Endodermal cell (in vitro differentiated cells): ENCODE results near the gene ARHGEF3. TPM values are rescaled to one million over a fixed set of nuclear protein-coding genes. Genes with fewer than 3 reads are reported as not detected.

ENCODE experiments used
- DNase-seq: peaks from one replicate; pipeline ENCODE4 v3.0.0-alpha.2; 2017
- H3K27ac ChIP-seq: 2 replicates; pipeline ENCODE4 v1.5.1; 2013; ENCODE audit warnings: mild to moderate bottlenecking, low read depth, low read length, moderate library complexity
- H3K27me3 ChIP-seq: 2 replicates; pipeline ENCODE4 v1.6.1; 2013; ENCODE audit warnings: mild to moderate bottlenecking, low read length, moderate library complexity; ENCODE audit not compliant: insufficient read depth, control insufficient read depth, poor library complexity, severe bottlenecking
- H3K36me3 ChIP-seq: 2 replicates; pipeline ENCODE4 v1.7.0; 2013; ENCODE audit warnings: mild to moderate bottlenecking, low read length, moderate library complexity; ENCODE audit not compliant: control insufficient read depth, insufficient read depth
- H3K4me1 ChIP-seq: one replicate; pipeline ENCODE4 v1.7.0; 2013; ENCODE audit warnings: low read length; ENCODE audit not compliant: control insufficient read depth, insufficient read depth
- H3K4me3 ChIP-seq: 2 replicates; pipeline ENCODE4 v1.5.1; 2013; ENCODE audit warnings: mild to moderate bottlenecking, low read length, moderate library complexity
- H3K9ac ChIP-seq: 2 replicates; pipeline ENCODE4 v1.6.1; 2013; ENCODE audit warnings: mild to moderate bottlenecking, low read length, moderate library complexity; ENCODE audit not compliant: poor library complexity, severe bottlenecking; ENCODE audit errors: extremely low read depth
- H3K9me3 ChIP-seq: 2 replicates; pipeline ENCODE4 v1.6.1; 2013; ENCODE audit warnings: mild to moderate bottlenecking, low read length, moderate library complexity; ENCODE audit not compliant: control insufficient read depth
- H3K27ac Mint-ChIP-seq: 2 replicates; pipeline ENCODE4 v1.8.0; 2020; ENCODE audit warnings: mixed read lengths
- H3K27me3 Mint-ChIP-seq: 2 replicates; pipeline ENCODE4 v1.8.0; 2021; ENCODE audit warnings: mild to moderate bottlenecking, mixed read lengths; ENCODE audit not compliant: insufficient read depth
- H3K36me3 Mint-ChIP-seq: 2 replicates; pipeline ENCODE4 v1.8.0; 2020; ENCODE audit warnings: low read depth, mixed read lengths
- H3K4me1 Mint-ChIP-seq: 2 replicates; pipeline ENCODE4 v1.8.0; 2020; ENCODE audit warnings: mixed read lengths
- H3K4me3 Mint-ChIP-seq: 2 replicates; pipeline ENCODE4 v1.8.0; 2020; ENCODE audit warnings: mild to moderate bottlenecking, moderate library complexity, mixed read lengths
- H3K9me3 Mint-ChIP-seq: 2 replicates; pipeline ENCODE4 v1.8.0; 2020; ENCODE audit warnings: mild to moderate bottlenecking, mixed read lengths
- WGBS, 2 experiments: methylation state at CpG; one replicate each; pipeline versions ENCODE4 v1.1.5 to v1.1.7; 2013; ENCODE audit warnings: missing lambda C conversion rate in 2 of 2, mixed read lengths in 1 of 2; ENCODE audit not compliant: insufficient coverage in 1 of 2, insufficient read length in 1 of 2; 5-methylcytosine and 5-hydroxymethylcytosine counted together
- total RNA-seq, 2 donors: library from RNA; stranded (reverse); fragmentation: NEBNext Ultra II Directional in 1 of 2; extraction: Animal tissue kit (Norgen Biotek cat#: 25700) in 1 of 2; gene quantifications; 2 replicates in 1 of 2; 3 replicates in 1 of 2; pipeline ENCODE4 v1.2.1, GENCODE V29; 2021
- TF ChIP-seq, protein P1 (sequence below): fragments of 200-600 bp; sonication (generic); conservative IDR thresholded peaks from 2 replicates; pipeline ENCODE4 v1.5.0; 2021; ENCODE audit warnings: antibody characterized with exemption, mild to moderate bottlenecking

The ARHGEF3 gene
- total RNA-seq, 2 donors from 2014 or later, result 12.7 to 14.1 TPM

DNA sequence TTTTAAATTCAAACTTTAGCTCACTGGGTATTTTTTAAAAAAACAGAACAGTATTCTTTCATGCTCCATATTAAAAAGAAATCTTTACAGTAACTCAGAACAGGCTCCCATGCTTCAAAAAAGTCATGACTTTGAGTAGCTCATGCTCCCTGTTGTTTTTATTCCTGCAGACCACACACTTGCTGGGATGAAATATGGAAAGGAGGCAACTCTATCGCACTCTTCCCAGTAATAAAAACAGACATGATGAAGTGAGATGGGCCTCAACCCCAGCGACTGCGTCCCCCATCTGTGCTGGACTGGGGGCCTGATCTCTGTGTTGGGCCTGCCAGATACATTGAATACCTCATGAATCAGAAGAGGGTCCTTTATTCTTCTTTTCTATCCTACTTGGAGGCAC, 58.9 kb downstream of the ARHGEF3 start:
- Mint-ChIP-seq H3K4me3 (no peak overlapping the region), H3K27me3 (no peaks in the 10 kb centered on the region), H3K4me1 (no peaks in the 10 kb centered on the region), H3K9me3 (no peaks in the 10 kb centered on the region), H3K36me3 (peaks cover 30% of the 10 kb centered on the region), H3K27ac (no peak overlapping the region)
- 95 to 100% methylated on average over 3 of the region's 3 CpGs for WGBS, 2 experiments
- Histone ChIP-seq H3K9ac (no peak overlapping the region), H3K4me3 (no peak overlapping the region), H3K27ac (no peak overlapping the region), H3K36me3 (peaks cover 30% of the 10 kb centered on the region), H3K27me3 (no peaks in the 10 kb centered on the region), H3K4me1 (no peaks in the 10 kb centered on the region), H3K9me3 (no peaks in the 10 kb centered on the region)
- TF ChIP-seq, protein P1, sequence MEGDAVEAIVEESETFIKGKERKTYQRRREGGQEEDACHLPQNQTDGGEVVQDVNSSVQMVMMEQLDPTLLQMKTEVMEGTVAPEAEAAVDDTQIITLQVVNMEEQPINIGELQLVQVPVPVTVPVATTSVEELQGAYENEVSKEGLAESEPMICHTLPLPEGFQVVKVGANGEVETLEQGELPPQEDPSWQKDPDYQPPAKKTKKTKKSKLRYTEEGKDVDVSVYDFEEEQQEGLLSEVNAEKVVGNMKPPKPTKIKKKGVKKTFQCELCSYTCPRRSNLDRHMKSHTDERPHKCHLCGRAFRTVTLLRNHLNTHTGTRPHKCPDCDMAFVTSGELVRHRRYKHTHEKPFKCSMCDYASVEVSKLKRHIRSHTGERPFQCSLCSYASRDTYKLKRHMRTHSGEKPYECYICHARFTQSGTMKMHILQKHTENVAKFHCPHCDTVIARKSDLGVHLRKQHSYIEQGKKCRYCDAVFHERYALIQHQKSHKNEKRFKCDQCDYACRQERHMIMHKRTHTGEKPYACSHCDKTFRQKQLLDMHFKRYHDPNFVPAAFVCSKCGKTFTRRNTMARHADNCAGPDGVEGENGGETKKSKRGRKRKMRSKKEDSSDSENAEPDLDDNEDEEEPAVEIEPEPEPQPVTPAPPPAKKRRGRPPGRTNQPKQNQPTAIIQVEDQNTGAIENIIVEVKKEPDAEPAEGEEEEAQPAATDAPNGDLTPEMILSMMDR, result no peak
- DNase-seq, result no peak

DNA sequence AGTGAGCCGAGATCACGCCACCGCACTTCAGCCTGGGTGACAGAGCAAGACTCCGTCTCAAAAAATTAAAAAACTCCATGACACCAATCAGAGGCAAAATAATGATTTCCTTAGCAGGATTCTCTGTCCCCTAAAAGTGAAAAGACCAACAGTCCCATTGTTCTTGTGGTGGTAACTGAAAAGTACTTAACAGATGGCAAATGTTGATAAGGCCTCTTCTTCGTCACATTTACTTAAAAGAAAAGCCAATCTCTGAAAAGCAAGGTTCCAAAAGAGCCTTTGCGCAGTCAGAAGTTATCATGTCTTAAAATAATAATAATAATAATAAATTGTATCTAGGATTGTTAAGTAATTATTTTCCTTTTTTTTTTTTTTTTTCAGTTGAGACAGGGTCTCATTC, 62.7 kb downstream of the ARHGEF3 start:
- no peak overlapping the region for H3K9ac ChIP-seq
- no peaks in the 10 kb centered on the region for H3K9me3 Mint-ChIP-seq
- no peak overlapping the region for H3K27ac ChIP-seq
- H3K27me3 Mint-ChIP-seq, result no peaks in the 10 kb centered on the region
- no peaks in the 10 kb centered on the region for H3K27me3 ChIP-seq
- H3K4me1 ChIP-seq, result no peaks in the 10 kb centered on the region
- H3K27ac Mint-ChIP-seq, result no peak overlapping the region
- H3K4me3 ChIP-seq, result no peak overlapping the region
- TF ChIP-seq, protein P1, result no peak
- H3K4me3 Mint-ChIP-seq, result no peak overlapping the region
- 95 to 100% methylated on average over 3 to 5 of the region's 6 CpGs for WGBS, 2 experiments
- peaks cover 38% of the 10 kb centered on the region for H3K36me3 ChIP-seq
- H3K9me3 ChIP-seq, result no peaks in the 10 kb centered on the region
- no peak for DNase-seq
- peaks cover 33% of the 10 kb centered on the region for H3K36me3 Mint-ChIP-seq
- no peaks in the 10 kb centered on the region for H3K4me1 Mint-ChIP-seq

DNA sequence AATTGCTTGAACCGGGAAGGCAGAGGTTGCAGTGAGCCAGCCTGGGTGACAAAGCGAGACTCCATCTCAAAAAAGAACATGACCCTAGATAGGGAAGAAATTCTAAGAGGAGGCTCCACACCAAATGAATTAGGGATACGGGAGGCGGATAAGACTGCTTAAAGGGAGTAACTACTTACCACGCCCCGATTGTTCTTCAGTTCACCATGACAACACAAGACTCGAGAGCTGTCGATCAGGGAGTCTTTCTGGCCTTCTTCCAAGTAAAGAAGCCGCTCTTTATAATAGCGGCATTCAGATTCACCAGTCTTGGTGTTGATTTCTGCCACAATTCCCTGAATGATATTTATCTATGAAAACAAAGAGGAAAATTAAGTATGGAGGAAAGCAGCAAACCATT, 64.7 kb downstream of the ARHGEF3 start:
- Histone ChIP-seq H3K27ac (no peak overlapping the region), H3K9me3 (no peaks in the 10 kb centered on the region), H3K36me3 (peaks cover 33% of the 10 kb centered on the region), H3K27me3 (no peaks in the 10 kb centered on the region), H3K9ac (no peak overlapping the region), H3K4me1 (no peaks in the 10 kb centered on the region), H3K4me3 (no peak overlapping the region)
- 95 to 97% methylated on average over 10 of the region's 10 CpGs for WGBS, 2 experiments
- Mint-ChIP-seq H3K36me3 (peaks cover 35% of the 10 kb centered on the region), H3K4me3 (no peak overlapping the region), H3K27ac (no peak overlapping the region), H3K9me3 (no peaks in the 10 kb centered on the region), H3K4me1 (no peaks in the 10 kb centered on the region), H3K27me3 (no peaks in the 10 kb centered on the region)
- DNase-seq, result no peak
- TF ChIP-seq, protein P1, result no peak
